Endothelial cell of hepatic sinusoid (primary cell): ENCODE measurements around the gene GABRE.
"Not testable (repeated sequence)": the region's sequence is repeated elsewhere in the genome, so short reads cannot be mapped to it uniquely, and the experiment has no call there.

Experiments used
- in situ Hi-C: cut with HindIII; loops from 2 replicates; pipeline ENCODE4 v1.10.0; 2017; ENCODE audit warnings: low sequenced_read_pairs

Gene GABRE

DNA sequence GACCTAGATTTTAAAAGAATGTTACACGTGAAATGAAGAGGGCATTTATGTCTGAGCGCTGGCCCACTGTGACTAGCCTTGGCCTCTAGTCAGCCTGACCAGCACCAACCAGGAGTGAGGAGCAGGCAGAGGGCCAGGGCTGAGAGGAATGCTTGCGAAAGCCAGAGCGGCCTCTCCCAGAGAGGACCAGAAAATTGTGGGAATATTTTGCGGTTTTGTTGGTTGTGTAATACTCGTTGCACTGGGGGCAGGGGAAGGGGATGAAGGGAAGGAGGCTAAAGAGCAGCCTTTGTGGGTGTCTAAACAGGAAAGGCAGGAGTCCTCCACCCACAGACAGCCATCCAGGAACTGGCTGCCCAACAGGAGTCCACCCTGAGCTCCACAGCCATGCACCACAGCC, 3.8 kb downstream of the GABRE start:
- in situ Hi-C loops: no loop called here

DNA sequence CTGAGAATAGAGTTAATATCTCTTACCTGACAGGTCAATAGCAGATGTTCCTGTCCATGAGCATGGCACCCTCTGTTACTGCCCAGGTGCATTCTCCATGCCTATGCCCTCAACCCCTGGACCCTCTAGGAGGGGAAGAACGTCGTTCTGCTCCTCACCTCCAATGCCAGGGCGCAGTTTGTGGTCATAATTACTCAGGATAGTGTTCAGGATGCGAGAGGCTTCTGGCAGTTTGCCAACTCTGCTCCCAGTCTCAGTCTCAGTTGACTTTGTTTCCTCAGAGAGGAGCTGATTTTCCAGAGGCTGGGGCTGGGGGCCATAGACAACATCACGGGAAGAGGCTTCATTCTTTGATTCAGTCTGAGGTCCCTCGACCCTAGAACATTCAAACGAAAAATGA, 4.4 kb downstream of the GABRE start:
- in situ Hi-C loops: no loop called here

DNA sequence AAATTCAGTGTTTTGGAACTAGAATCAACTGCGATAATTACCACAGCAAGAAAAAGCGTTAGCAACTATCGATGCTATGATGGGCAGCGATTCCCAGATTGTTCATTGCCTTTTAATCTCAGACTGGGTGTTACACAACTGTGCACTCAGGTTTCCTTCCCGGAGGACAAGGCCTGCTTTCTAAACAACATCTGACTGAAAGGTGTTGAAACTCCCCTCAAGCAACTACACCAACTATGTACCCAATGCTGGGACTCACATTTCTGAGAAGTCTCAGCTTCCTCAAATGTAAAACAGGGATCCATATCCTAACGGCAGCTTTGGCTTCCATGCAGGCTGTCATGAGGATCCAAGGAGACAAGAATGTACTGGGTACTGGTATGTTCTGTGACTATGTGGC, 8.2 kb downstream of the GABRE start:
- in situ Hi-C loops: no loop called here

DNA sequence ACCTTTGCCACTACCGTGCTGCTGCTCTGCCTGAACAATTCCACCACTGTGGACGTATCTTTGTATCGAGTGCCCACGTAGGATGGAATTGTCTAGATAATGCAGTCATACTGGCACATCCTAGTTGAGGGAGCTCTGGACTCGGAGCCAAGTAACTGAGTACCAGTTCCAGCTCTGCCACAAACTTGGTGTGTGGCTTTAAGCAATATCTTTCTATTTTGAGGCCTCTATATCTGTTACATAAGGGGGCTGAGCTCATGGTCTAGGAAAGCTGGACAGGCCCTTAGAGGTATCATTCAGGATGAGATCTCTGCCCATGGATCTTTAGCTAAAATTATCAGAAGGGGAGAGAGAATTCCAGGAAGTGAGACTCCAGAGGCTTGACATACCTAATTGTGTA, 12.4 kb downstream of the GABRE start:
- in situ Hi-C loops: no loop called here

DNA sequence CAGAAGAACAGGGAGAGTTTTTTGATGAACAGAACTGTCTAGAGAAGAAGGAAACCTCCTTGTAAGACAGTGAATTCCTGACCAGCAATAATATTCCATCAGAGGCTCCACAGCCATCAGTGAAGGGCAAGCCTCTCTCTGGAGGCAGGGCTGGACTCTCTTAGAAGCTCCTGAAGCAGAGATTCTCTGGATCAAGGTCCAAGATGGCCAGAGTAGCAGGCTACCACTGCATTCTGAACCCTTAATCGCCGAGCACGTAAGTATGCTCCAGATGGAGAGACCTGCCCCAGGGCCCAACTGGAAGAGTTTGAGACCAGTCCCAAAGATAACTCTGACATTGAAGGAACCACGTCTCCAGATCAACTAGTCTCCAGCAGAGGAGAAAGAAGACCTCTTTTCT, 16.4 kb downstream of the GABRE start:
- in situ Hi-C loops: no loop called here

DNA sequence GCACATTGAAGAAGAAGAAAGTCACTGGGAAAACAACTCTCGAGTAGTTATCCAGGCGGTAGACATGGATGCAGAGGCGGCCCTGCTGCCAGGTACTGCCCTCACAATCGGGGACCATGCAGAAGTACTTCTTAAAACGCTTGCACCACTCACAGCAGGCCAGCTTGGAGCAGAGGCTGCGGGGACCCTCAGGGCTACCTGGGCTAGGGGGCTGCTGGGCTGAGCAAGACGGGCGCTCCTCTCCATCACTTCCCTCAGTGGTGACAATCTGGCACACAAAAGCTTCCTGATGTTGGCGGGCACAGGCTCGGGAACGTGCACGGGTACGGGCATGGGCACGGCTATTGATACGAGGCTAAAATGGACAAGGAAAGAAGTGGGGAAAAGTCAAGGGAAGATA, 19.7 kb downstream of the GABRE start:
- in situ Hi-C loops: no loop called here

DNA sequence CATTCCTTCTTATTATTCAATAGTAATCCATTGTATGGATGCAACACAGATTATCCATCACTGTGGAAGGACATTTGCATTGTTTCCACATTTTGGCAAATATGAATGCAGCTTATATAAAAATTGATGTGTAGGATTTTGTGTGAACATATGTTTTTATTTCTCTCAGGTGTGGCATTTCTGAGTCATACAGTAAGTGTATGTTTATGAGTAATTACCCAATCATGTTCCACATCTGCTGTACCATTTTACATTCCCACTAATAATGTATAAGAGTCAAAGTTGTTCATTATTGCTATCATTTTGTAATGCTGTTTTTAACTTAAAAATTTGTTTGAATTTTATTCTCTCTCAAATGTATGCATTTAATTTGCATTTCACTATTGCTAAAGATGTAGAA, 36.3 kb downstream of the GABRE start:
- in situ Hi-C loops: no loop called here

DNA sequence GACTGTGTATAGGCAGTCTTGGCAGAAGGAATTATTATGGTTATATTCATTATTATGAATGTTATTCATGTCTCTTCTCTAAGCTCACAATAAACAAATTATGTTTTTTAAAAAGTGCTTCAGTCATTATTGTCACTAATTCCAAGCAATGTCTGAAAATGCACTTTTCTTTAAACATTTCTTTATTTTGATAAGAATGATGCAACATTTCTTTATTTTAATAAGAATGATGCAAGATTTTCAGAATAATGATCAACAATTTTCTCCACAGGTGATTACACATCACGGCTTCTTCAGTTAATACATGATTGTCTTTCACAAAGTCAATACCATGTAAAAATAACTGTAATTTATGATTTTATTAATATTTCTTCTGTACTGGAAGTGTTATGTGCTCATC, 39.1 kb downstream of the GABRE start:
- in situ Hi-C loops: no loop called here

DNA sequence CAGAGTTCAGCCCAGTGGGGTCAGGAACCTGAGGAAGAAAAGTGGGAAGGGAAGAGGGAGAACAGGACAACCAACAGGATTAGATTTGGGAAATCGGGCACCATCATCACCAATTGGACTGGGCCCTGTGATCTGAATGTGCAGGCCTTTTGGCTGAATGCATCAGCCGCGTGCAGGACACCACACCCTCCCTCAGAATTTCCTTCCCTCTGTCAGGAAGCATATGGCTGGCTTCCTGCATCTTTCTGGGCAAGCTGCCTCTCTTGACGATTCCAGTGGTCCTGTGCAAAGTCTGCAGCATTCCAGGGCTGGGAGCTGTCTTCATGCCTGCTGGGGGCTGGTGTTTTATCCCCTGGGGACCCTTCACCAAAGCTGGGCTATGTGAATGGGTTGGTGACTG, 45.4 kb downstream of the GABRE start:
- in situ Hi-C loops: no loop called here

DNA sequence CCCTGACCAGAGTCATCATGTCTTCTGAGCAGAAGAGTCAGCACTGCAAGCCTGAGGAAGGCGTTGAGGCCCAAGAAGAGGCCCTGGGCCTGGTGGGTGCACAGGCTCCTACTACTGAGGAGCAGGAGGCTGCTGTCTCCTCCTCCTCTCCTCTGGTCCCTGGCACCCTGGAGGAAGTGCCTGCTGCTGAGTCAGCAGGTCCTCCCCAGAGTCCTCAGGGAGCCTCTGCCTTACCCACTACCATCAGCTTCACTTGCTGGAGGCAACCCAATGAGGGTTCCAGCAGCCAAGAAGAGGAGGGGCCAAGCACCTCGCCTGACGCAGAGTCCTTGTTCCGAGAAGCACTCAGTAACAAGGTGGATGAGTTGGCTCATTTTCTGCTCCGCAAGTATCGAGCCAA, 50.8 kb downstream of the GABRE start:
- in situ Hi-C loops: no loop called here

DNA sequence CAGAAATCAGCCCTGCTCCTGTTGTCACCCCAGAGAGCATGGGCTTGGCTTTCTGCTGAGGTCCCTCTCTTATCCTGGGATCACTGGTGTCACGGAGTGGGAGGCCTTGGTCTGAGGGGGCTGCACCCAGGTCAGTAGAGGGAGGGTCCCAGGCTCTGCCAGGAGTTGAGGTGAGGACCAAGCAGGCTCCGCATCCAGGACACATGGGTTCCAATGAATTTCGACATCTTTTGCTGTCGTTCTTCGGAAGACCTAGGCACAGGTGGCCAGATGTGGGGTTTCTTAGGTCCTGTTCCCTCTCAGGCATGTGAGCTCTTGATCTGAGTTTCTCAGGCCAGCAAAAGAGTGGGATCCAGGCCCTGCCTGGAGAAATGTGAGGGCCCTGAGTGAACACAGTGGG, 51.8 kb downstream of the GABRE start:
- in situ Hi-C loops: no loop called here

DNA sequence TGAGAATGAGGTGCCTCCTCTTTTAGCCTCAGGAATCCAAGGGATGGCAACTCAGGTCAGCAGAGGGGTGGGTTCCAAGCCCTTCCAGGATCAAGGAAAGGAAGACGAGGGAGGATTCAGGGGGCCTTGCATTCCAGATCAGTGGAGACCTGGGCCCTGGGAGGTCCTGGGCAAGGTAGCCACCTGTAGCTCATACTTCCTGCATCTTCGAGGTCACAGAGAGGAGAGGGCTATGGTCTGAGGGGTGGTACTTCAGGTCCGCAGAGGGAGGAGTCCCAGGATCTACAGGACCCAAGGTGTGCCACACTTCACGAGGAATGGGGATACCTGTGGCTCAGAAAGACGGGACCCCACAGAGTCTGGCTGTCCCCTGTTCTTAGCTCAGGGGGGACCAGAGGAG, 52.6 kb downstream of the GABRE start:
- in situ Hi-C loops: no loop called here

DNA sequence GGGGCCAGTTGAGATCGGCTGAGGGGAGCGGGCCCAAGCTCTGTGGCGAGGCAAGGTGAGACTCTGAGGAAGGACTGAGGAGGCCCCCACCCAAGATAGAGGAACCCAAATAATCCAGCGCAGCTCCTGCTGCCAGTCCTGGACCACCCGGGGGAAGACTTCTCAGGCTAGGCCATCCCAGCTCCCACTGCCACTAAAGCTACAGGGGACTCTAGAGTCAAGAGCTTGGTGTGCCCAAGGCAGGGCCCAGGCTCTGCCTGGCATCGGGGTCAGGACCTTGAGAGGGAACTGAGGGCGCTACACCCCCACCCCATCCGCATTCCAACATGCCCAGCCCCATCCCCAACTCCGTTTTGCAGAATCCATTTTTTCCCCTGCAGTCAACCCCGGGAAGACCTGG, 53.2 kb downstream of the GABRE start:
- in situ Hi-C loops: no loop called here

DNA sequence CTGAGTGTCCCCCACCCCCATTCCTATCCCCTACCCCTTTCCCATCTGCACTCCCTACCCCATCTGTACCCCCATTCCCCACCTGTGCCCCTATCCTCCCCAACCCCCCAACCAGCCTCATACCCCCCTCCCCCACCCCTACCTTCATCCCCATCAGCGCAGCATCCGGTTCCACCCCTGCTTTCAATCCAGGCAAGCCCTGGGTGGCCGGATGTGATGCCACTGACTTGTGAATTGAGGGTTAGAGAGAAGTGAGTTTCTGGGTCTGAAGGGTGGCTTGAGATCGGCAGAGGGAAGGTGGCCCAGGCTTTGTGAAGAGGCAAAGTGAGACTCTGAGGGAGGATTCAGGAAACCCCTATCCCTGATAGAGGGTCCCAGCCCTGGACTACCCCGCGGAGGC, 53.9 kb downstream of the GABRE start:
- in situ Hi-C loops: no loop called here

DNA sequence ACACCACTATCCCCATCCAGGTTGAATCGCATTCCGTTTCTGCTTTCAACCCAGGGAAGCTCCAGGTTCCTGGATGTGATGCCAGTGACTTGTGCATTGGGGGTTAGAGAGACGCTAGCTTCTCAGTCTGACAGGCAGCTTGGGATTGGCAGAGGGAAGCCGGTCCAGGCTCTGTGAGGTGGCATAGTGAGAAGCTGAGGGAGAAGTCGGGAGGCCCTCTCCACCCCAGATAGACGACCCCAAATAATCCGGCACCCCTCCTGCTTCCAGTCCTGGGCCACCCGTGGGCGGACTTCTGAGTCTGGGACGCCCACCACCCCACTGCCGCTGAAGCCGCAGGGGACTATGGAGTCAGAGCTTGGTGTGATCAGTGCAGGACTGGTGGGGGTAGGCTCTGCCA, 54.4 kb downstream of the GABRE start:
- in situ Hi-C loops: no loop called here

DNA sequence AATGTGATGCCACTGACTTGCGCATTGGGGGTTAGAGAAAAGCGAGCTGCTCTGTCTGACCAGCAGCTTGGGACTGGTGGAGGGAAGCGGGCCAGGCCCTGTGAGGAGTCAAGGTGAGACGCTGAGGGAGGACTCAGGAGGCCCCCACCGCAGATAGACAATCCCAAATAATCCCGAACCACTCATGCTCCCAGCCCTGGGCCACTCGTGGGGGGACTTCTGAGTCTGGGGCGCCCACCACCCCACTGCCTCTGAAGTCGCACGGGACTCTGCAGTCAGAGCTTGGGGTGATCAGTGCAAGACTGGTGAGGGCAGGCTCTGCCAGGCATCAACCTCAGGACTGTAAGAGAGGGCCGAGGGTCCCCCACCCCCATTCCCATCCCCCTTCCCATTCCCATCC, 54.9 kb downstream of the GABRE start:
- in situ Hi-C loops: no loop called here

DNA sequence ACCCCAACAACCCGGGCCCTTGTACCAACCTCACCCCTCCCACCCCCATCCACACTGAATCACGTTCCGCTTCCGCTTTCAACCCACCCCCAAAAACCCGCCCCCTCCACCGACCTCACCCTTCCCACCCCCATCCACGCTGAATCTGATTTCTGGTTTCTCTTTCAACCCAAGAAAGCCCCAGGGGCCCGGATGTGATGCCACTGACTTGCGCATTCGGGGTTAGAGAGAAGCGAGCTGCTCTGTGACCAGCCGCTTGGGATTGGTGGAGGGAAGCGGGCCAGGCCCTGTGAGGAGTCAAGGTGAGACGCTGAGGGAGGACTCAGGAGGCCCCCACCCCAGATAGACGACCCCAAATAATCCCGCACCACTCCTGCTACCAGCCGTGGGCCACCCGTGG, 55.7 kb downstream of the GABRE start:
- in situ Hi-C loops: not testable (repeated sequence)

DNA sequence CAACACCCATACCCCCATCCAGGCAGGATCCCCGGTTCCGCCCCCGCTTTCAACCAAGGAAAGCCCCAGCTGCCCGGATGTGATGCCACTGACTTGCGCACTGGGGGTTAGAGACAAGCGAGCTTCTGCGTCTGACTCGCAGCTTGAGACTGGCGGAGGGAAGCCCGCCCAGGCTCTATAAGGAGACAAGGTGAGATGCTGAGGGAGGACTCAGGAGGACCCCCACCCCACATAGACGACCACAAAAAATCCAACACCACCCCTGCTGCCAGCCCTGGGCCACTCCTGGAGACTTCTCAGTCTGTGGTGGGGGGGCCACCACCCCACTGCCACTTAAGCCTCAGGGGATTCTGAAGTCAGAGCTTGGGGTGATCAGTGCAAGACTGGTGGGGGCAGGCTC, 61.7 kb downstream of the GABRE start, which contains the start of gene MAGEA4:
MAGEA4 (plus strand) TSS at position 110 of the 400 bp plus-strand sequence. CDS start 10,776 bp downstream, outside the sequence.
- in situ Hi-C loops: no loop called here

DNA sequence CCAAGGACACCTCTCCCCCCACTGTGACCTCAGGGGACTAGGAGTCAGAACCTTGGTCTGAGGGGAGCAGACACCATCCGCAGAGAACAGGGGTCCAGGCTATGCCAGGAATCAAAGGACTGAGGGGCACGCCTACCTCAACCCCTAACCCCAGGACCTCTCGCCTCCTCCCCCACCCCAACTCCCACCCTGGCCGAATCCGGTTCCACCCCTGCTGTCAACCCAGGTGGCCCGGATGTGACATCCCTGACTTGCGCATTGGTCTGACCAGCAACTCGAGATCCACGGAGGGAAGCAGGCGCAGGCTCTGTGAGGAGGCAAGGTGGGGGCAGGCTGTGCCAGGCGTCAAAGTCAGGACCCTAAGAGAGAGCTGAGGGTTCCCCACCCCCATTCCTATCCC, 62.3 kb downstream of the GABRE start:
- in situ Hi-C loops: no loop called here

DNA sequence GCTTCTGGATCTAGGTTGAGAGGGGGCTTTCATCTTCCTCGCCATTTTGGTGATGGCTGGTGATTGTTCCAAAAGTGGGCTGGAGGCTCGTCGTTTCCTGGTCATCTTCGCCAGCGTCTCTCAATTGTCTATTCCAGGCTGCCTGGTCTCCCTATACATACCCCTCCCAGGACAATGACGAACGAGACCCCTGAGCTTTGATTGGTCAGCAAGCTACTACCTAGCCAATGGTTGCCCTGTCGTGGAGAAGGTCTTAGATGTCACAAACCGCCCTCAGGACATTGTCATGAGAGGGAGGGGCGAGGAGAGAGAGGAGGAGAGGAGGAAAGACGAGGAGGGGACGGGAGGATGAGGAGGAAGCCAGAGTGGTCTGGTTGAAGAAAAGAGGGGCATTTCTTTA, 69.5 kb downstream of the GABRE start:
- in situ Hi-C loops: no loop called here
